Suprapubic skin (tissue), 3 donors: Measurements from ENCODE around the gene ALPL.

Experiments used
- POLR2A ChIP-seq, 2 donors: fragments of 450-650 bp; IDR thresholded peaks; one replicate each; pipeline ENCODE4 v1.6.1; 2017; ENCODE audit warnings: antibody characterized with exemption in 2 of 2, mild to moderate bottlenecking in 2 of 2, moderate library complexity in 2 of 2
- TF ChIP-seq, protein P1 (sequence below), 2 donors: fragments of 200-600 bp in 1 of 2; fragments of 450-650 bp in 1 of 2; sonication (generic) in 1 of 2; IDR thresholded peaks; one replicate each; pipeline ENCODE4 v1.5.1; 2016 to 2019; ENCODE audit warnings: antibody characterized with exemption in 2 of 2, mild to moderate bottlenecking in 1 of 2, moderate library complexity in 1 of 2

DNA sequence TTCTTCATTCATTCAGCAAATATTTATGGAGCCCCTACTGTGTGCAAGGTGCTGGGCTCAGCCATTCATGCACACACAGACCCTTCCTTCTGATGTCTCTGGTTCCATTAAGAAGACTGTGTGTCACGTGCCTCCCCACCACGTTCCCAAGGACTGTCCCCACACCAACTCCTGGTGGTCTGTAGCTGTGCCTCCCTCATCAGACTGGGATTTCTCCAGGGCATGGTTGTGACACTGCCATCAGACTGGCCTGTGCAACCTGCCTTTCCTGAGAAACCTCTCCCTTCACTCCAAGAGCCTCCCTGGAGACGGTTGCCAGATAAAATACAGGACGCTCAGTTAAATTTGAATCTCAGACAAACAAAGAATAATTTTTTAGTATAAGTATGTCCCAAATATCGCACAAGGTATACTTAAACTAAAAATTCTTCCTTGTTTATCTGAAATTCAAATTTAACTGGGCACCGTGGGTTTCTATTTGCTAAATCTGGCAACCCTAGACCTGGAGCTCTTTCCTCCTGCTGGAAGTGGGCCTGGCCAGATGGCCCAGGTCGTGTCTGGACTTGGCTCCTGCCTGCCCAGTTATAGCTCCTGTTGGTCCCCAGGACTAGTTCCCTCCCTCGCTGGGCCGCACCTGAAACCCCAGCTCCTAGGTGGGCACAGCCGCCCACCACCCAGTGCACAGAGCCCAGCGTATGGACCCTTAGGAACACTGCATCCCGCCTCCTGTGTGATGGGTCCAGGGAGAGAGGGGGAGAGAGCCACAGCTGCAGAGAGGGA is 83.1 kb downstream of the ALPL start:
- TF ChIP-seq POLR2A (IDR thresholded peaks at IDR 0.05): no peak
- TF ChIP-seq, protein P1, sequence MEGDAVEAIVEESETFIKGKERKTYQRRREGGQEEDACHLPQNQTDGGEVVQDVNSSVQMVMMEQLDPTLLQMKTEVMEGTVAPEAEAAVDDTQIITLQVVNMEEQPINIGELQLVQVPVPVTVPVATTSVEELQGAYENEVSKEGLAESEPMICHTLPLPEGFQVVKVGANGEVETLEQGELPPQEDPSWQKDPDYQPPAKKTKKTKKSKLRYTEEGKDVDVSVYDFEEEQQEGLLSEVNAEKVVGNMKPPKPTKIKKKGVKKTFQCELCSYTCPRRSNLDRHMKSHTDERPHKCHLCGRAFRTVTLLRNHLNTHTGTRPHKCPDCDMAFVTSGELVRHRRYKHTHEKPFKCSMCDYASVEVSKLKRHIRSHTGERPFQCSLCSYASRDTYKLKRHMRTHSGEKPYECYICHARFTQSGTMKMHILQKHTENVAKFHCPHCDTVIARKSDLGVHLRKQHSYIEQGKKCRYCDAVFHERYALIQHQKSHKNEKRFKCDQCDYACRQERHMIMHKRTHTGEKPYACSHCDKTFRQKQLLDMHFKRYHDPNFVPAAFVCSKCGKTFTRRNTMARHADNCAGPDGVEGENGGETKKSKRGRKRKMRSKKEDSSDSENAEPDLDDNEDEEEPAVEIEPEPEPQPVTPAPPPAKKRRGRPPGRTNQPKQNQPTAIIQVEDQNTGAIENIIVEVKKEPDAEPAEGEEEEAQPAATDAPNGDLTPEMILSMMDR (IDR thresholded peaks at IDR 0.05): no peak
